Fibroblast of lung (primary cell): ENCODE results near the gene NID1.

ENCODE experiments used
- EZH2 ChIP-seq: IDR thresholded peaks from 2 replicates; pipeline ENCODE4 v1.5.1; 2012; ENCODE audit warnings: low read length, control low read depth, mild to moderate bottlenecking; ENCODE audit errors: missing control alignments
- TF ChIP-seq, protein P1 (sequence below), 2 donors: IDR thresholded peaks in 1 of 2; conservative IDR thresholded peaks in 1 of 2; 1 replicate in 1 of 2; 2 replicates in 1 of 2; pipeline ENCODE4 v1.5.1; 2011 to 2012; ENCODE audit warnings: low read length in 2 of 2, control low read depth in 1 of 2, inconsistent platforms in 1 of 2, low read depth in 1 of 2, mild to moderate bottlenecking in 1 of 2

DNA sequence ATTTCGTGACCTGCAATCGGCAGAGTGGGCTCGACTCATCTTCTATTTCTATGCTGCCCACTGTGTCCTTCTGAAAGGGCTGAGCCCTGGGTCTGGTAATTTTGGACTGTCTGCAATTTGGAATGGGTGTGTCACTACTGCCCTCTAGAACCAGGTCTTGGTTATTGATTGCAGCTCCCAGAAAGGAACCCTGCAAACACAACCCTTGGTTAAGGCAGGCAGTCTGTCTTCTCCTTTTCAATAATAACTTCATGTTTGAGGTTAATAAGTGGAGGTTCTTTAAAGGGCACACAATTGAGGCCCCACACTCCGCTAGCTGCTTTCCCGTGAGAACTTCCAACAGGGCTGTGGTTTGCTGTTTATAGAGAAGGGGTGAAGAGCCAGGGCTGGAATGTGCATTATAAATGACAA is 118.3 kb downstream of the NID1 start:
- TF ChIP-seq, protein P1, sequence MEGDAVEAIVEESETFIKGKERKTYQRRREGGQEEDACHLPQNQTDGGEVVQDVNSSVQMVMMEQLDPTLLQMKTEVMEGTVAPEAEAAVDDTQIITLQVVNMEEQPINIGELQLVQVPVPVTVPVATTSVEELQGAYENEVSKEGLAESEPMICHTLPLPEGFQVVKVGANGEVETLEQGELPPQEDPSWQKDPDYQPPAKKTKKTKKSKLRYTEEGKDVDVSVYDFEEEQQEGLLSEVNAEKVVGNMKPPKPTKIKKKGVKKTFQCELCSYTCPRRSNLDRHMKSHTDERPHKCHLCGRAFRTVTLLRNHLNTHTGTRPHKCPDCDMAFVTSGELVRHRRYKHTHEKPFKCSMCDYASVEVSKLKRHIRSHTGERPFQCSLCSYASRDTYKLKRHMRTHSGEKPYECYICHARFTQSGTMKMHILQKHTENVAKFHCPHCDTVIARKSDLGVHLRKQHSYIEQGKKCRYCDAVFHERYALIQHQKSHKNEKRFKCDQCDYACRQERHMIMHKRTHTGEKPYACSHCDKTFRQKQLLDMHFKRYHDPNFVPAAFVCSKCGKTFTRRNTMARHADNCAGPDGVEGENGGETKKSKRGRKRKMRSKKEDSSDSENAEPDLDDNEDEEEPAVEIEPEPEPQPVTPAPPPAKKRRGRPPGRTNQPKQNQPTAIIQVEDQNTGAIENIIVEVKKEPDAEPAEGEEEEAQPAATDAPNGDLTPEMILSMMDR (conservative IDR thresholded peaks at IDR 0.05 in 1 of 2, IDR thresholded peaks at IDR 0.05 in 1 of 2; ENCODE audit: low read depth in 1 of 2, low read length in 2 of 2): peak; percentile 33 to 39
- no peak for TF ChIP-seq EZH2
